HG03575 (cell line): ENCODE measurements around the gene TAF1B.
A peak's percentile ranks its signal among the peaks of the same experiment; 100 is the strongest.

Source experiments
- ATAC-seq: cut with Tn5 transposase; IDR thresholded peaks from one replicate; pipeline ENCODE4 v1.9.1; 2021; ENCODE audit not compliant: unreplicated experiment, insufficient number of reproducible peaks, low FRiP score; ENCODE audit errors: extremely low read depth

Gene TAF1B

GRCh38 chr2:9843229-9844035, at the start of gene TAF1B:
TSS of gene TAF1B (plus strand) at chr2:9843474. CDS start at chr2:9843542, 68 bp downstream.
- peak; percentile 49 for ATAC-seq

- ATAC-seq: no peak
Observed at GRCh38 chr2:9793918-9794717, 49.2 kb upstream of the TAF1B start.

- ATAC-seq: no peak
Observed at GRCh38 chr2:9795071-9795470, 48.2 kb upstream of the TAF1B start.

- no peak for ATAC-seq
Observed at GRCh38 chr2:9796056-9797010, 46.9 kb upstream of the TAF1B start.

GRCh38 chr2:9797086-9797485, 46.2 kb upstream of the TAF1B start:
- ATAC-seq: no peak

GRCh38 chr2:9797681-9798556, 45.4 kb upstream of the TAF1B start:
- ATAC-seq: no peak

- no peak for ATAC-seq
Observed at GRCh38 chr2:9799011-9799596, 44.2 kb upstream of the TAF1B start.

- ATAC-seq: no peak
Observed at GRCh38 chr2:9799729-9800632, 43.3 kb upstream of the TAF1B start.

- no peak for ATAC-seq
Observed at GRCh38 chr2:9800639-9800974, 42.7 kb upstream of the TAF1B start.

- ATAC-seq: no peak
Observed at GRCh38 chr2:9800975-9801726, 42.1 kb upstream of the TAF1B start.

- no peak for ATAC-seq
Observed at GRCh38 chr2:9802576-9802993, 40.7 kb upstream of the TAF1B start.

GRCh38 chr2:9803023-9803805, 40.1 kb upstream of the TAF1B start:
- ATAC-seq: no peak

- ATAC-seq: no peak
Observed at GRCh38 chr2:9805435-9806297, 37.6 kb upstream of the TAF1B start.

GRCh38 chr2:9806298-9806610, 37.0 kb upstream of the TAF1B start:
- ATAC-seq: no peak

GRCh38 chr2:9806656-9807055, 36.6 kb upstream of the TAF1B start:
- no peak for ATAC-seq
